ENCODE data around the gene MMP25.

MMP25 gene

DNA sequence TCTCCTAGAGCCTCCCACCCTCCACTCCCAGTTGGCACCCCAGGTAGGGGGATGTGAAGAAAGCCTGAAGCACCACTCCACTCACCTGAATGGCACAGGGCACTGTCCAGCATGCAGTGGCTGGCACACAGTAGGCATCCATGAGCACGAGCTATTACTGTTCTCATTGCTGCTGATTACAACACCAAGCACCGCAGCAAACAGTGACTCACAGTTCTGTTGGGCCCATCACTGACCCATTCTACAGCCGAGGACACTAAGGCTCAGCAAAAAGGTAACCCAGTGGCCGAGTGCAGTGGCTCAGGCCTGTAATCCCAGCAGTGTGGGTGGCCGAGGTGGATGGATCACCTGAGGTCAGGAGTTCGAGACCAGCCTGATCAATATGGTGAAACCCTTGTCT lies 50.0 kb downstream of the MMP25 start:
- DNase-seq = no peak

GRCh38 chr16:3097266-3097665 lies 50.9 kb downstream of the MMP25 start:
- no peak for DNase-seq

GRCh38 chr16:3098459-3099394 lies 52.4 kb downstream of the MMP25 start, which contains the start of gene ZSCAN10:
Gene ZSCAN10 (minus strand): TSS chr16:3099294. CDS start chr16:3092937, 6,357 bp downstream.
- peak; percentile 31 for DNase-seq

DNA sequence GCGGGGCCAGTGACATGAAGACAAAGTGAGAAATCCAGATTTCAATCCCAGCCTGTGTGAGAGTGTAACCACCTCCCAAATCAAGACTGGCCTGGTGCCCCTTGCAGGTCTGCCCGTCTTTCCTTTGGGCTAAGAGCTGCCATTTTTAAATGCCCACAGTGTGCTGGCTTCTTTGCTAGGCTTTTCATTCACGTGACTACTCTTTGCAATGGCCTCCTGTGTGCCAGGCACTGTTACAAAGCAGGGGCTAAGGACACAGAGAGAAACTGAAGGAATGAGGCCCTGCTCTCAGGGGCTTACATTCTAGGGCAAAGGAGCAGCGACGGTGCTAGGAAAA lies 53.0 kb downstream of the MMP25 start:
- no peak for DNase-seq

DNA sequence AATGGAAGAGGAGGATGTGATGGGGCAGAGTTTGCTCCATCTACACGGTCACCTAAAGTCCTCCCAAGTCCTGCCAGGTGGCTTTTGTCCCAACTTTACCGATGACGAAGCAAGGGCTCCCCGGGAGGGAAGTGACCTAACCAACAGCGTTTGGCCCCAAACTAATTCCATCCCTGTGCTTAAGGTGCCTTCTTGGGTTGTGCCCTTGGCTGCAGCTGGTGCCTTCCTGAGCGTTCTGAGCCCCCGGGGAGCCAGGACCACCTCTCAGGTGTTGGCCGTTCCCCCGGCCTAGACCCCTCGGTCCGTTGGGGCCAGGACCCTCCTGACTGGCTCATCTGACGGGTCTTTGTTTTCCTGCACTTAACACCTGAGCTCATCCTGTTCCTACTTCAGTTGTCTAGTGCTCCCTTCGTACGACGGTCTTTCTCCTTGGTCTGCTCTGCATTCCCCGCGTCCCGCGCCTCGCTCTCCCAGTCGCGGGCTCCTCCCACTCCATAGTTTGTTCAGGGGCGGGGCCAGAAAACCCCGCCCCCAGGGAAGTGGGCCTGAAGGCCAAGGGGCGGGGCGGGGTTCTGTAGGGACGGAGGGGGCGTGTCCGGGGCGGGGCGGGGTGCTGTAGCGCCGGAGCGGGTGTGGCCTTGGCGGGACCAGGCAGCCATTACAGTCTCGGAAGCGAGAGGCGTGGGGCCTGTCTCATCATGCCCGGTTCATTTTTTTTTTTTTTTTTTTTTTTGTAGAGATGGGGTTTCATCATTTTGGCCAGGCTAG lies 53.6 kb downstream of the MMP25 start:
- peak; percentile 69 for DNase-seq

DNA sequence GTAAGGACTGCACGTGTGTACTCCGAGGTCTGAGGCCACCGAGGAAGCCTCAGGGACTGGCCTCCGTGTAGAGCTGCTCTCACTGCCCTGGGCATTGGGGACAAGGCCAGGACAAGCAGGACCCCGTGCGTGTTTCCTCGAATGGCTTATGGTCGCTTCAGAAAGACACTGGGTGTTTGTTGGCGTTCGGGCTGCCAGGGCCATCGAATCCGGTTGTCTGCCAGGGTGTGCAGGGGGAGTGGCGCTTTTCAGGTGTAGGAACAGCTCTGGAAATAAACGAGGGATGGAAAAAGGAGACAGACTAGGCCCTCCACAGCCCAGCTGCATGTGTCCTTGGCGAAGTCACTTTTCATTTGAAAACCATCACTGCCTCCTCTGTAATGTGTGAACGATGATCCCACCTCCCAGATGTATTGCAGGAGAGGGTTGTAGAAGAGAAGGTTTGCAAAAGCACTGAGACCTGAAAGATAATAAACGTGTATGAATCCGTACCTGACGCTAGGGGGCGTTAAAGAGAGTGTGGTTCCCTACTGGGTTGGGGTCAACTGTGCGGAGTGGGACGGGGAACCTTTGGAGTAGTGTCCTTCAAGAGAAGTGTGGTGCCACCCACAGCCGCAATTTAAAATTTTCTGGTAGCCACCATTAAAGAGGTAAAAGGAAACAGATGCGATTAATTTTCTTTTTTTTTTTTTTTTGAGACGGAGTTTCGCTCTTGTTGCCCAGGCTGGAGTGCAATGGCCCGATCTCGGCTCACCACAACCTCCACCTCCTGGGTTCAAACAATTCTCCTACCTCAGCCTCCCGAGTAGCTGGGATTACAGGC lies 54.9 kb downstream of the MMP25 start:
- DNase-seq = no peak

DNA sequence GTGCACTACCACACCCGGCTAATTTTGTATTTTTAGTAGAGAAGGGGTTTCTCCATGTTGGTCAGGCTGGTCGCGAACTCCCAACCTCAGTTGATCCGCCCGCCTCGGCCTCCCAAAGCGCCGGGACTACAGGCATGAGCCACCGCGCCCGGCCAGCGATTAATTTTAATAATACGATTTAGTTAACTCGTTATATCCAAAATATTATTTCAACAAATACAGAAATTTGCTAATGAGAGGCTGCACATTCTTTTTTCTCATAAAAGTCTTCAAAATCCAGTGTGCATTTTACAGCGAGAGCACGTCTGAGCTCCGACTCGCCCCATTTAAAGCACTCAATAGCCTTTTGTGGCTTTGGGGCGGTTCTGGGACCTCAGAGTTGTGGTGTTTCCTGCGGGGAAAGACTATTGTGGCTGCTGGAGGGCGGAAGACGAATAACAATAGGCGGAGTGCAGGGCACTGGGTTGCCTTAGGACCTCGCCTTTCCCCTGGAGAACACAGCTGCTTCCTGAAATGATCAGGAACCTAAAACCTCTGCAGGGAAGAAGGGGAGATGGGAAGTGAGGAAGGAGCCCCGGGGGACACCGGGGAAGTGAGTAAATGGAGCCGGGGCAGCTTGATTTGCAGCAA lies 55.6 kb downstream of the MMP25 start:
- DNase-seq = no peak

DNA sequence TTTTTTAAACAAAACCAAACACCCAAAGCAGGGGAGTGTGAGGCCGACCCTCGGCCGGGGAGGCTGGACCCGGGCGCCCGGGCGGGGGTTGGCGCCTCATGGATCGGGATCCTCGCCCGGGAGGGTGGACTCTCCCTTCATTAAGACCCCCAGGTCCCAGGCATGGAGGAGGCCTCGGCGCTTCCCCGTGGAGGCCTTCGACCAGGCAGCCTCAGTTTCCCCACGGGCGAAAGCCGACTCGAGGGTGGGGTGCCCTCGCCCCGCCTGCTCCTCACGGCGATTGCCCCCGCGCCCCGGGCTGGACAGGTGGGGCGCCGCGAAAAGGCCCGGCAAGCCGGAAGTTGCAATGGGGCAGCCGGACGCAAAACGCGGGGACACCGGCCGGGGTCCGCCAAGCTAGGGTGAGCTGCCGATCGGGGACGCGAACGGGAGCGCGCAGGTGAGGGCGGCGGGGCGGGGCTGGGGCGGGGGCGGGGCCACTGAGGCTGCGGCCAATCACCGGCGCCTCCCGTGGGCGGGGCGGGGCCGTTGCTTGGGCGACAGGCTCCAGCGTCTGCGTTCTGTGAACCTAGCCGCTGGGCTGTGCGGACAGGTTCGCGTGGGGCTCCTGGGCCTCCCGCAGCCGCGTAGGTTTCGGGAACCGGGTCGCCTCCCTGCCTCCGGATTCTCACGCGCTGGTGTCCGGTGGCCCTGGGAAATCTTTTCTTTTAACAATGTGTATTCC lies 60.0 kb downstream of the MMP25 start:
- peak; percentile 86 for DNase-seq
